AG09309 (cell line): ENCODE data around the gene PVALB.

ENCODE experiments used
- DNase-seq: peaks from one replicate; pipeline ENCODE4 v3.0.0-alpha.2; 2010; ENCODE audit warnings: low read depth
- H3K4me3 ChIP-seq: 2 replicates; pipeline ENCODE4 v1.5.1; 2011; ENCODE audit warnings: mild to moderate bottlenecking, low read depth, low read length, moderate library complexity; ENCODE audit not compliant: control insufficient read depth
- CTCF ChIP-seq: IDR thresholded peaks from 2 replicates; pipeline ENCODE4 v1.5.1; 2011; ENCODE audit warnings: mild to moderate bottlenecking, low read depth, low read length, inconsistent platforms; ENCODE audit not compliant: insufficient read depth, control insufficient read depth; ENCODE audit errors: missing control alignments

The PVALB gene

GRCh38 chr22:36816636-36817524 is at the start of gene PVALB:
Gene PVALB, minus strand, starts transcription at chr22:36817035. Its CDS starts 30 bp downstream, at chr22:36817005.
- H3K4me3 ChIP-seq: no peak within 1 kb of the TSS
- TF ChIP-seq CTCF: no peak
- no peak for DNase-seq

GRCh38 chr22:36865346-36865745 is 48.5 kb upstream of the PVALB start:
- DNase-seq: no peak
- no peak for TF ChIP-seq CTCF

GRCh38 chr22:36864454-36865215 is 47.8 kb upstream of the PVALB start:
- no peak overlapping the region for H3K4me3 ChIP-seq
- no peak for DNase-seq
- no peak for TF ChIP-seq CTCF

More at GRCh38 chr22:36865346-36865745, 48.5 kb upstream of the PVALB start:
- H3K4me3 ChIP-seq: no peak overlapping the region

- no peak for DNase-seq
- no peak for TF ChIP-seq CTCF
- no peak overlapping the region for H3K4me3 ChIP-seq
Measured at GRCh38 chr22:36863979-36864378, 47.1 kb upstream of the PVALB start.

- TF ChIP-seq CTCF: no peak
- no peak overlapping the region for H3K4me3 ChIP-seq
- DNase-seq: no peak
Measured at GRCh38 chr22:36863281-36863680, 46.4 kb upstream of the PVALB start.

GRCh38 chr22:36862251-36863242 is 45.7 kb upstream of the PVALB start:
- TF ChIP-seq CTCF: no peak
- H3K4me3 ChIP-seq: no peak overlapping the region
- no peak for DNase-seq
